ENCODE data around the gene PKD1.

- TF ChIP-seq POLR2AphosphoS5 (IDR thresholded peaks at IDR 0.05; ENCODE audit: borderline replicate concordance, low read depth, low read length) (no peak), EZH2 (IDR thresholded peaks at IDR 0.05) (no peak)
Observed at GRCh38 chr16:2173366-2173765, 37.7 kb upstream of the PKD1 start.
